AG08396 (cell line): ENCODE results near the gene GPR55.

ENCODE experiments used
- DNase-seq: peaks from one replicate; pipeline ENCODE4 v3.0.0; 2012; ENCODE audit warnings: low spot score, mixed read lengths

Gene GPR55

DNA sequence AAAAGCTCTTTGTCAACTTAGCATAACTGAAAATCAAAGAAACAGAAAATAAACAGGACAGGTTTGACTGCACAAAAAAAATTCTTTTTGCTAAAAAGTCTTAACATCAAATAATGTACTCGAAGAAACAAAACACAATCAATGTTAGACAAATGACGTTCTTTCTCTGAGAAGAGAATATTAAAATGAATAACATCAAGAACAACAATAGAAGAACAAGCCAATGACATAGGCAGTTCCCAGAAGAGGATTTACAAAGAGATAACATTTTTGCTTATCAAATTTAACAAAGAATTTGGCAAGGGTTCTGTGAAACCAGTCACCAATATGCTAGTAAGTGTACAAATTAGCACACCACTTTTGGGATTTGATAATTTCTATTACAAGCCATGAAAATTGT, 5.8 kb downstream of the GPR55 start:
- no peak for DNase-seq

DNA sequence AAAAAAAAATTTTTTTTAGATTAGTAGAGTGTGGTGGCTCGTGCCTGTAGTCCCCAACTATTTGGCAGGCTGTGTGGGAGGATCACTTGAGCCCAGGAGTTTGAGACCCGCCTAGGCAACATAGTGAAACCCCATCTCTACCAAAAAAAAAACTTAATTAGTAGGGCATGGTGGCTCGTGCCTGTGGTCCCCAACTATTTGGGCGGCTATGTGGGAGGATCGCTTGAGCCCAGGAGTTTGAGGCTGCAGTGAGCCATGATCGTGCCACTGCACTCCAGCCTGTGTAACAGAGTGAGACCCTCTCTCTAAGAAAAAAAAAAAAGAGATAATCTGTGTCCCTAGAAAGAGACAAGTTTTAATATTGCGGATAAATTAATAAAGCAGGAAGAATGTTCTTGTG, 8.8 kb downstream of the GPR55 start:
- DNase-seq, result no peak

DNA sequence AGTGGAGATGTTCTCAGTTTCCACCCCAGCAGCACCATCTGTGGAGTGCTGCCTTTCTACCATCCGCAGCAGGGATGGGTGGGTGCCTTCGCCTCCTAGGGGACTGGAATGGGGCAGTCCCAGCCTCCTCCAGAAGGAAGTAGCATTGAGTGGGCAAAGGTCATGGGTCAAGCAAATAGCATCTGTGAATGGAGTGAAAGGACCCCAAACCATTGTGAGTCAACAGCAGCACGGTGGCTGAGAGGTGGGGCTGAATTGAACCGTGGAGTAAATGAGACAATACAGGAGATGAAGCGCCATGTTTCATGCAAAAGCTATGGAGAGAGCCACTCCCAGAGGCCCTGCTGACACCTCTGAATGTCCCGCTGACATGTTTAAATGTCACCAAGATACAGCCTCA, 9.7 kb downstream of the GPR55 start:
- no peak for DNase-seq

DNA sequence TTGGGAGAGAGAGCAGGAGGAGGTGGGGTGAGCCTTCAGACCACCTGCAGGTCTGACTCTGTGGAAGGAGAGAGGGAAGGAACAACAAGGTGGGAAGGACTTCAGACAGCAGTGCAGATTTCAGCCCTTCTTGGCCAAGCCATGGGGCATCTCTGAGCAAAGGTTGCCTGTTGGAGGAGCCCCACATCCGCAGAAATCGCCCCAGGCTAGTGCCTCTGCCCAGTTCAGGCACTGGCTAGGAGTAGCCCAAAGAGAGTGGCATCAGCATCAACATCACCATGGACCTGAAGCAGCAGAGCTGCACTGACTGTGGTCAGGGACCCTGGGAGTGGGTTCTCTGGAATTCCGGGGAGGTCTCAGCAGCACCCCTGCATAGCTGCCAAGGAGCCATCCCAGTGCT, 10.2 kb downstream of the GPR55 start:
- DNase-seq, result no peak

DNA sequence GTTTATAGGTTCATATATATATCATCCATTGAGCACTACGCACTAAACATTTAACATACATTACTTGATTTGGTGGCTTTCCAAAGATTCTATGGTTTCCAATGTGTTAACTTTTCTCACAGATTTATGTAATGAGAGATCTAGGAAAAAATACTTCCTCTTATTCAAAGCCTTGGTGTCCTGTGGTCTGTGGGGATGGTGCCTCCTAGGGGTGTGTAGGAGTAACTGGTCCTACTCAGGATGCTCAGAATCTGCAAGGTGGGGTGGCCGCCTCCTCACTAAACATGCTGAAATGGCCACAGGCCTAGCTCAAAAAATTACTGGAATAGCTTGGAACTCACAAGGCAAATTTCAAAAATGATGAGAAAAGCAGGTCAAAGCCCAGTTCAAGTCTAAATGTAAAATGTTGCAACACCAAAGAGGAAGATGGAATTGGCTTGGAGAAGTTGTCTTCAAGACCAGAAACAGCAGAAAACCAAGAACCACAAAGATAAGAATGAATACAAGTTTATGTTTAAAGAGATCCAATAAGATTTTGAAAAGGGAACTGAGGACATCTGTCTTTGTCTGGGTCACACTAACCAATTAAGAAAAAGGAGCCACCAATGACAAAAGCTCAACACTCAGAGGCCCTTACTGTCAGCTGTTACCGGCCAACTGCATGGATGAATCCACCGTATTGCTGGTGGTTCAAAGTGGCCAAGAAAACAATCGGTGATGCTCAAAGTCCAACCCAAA, 11.5 kb downstream of the GPR55 start:
- no peak for DNase-seq

DNA sequence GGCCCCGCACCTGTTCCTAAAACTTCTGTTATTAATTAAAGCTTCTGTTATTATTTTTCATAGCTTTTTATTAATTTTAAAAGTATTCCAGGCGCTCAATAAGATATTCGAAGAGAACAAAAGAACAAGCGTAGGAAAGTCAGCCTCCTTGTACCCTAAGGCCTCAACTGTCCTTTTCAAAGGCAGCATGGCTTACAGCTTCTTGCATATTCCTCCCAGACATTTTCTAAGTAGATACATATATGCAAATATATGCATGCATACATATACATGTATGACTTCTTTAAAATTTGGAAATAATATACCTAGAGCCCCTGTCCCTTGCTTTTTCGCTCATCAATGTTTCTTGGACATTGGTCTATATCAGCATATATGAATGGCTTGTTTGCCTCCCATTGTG, 12.3 kb downstream of the GPR55 start:
- DNase-seq, result no peak

DNA sequence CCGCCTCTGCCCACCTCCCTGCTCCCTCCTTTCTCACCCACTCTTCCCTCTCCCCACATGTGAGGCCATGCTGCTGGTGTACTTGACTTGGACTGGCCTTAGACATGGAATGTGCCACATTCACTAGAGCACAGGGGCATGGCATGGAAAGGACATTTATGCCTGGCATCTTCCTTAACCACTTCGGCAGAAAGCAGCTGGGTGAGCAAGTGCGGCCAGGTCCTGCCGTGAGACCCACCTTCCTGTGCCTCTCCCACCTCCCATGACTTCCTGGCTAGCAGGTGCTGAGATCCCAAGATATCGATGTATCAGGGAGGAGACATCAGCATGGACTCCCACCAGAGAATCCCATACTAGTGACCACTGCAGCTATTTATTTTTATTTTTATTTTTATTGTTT, 13.0 kb downstream of the GPR55 start:
- DNase-seq, result no peak

DNA sequence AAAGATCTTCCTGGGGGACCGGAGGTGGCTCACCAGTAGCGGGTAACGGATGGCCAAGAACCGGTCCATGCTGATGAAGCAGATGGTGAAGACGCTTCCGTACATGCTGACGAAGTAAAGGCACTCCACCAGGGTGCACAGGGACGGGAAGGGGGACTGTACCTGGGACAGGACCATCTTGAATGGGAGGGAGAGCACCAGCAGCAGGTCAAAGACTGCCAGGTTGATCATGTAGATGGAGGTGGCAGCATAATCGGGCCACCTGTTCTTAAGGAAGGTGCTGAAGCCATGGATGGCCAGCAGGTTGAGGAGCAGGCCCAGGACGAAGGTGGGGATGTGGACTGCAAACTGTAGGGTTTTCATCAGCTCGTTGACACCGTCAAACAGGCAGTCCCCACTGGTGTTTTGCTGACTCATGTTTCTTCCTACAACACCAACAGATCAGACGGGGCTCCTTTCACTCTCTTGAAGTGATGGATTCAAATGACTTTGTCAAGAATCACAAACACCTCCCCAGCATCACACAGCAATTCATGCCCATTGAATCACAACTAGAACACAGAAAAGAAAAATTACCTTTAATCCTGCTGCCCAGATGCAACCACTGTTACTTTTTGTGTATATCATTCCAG, 14.4 kb downstream of the GPR55 start:
- DNase-seq, result no peak

DNA sequence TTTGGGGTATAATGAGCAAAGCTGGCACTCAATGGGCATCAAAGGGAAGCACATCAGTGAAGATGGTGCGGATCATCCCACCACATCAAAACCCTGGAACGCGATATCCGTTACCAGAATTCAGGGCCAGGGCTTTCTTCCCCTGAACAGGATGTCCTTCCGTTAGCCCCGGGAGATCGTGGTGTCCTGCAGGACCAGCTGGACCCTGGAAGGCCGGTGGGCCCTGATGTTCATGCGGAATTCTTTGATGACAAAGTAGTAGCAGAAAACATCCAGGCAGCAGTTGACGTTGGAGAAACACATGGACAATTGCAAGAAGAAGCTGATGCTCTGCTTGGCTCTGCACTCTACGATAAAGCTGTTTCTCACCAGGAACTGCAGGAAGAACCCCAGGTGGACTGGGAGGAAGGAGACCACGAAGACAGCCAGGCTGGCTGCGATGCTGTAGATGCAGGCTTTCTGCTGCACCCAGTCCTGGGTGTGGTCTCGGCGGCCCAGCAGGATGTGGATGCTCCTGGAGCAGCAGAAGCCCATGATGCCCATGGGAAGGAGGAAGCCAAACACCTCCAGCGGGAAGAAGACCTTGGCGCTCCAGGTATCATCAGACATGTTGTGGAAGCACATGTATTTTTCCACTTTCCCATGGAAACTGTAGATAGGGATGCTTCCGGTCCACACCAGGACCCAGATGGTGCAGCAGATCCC, 15.0 kb downstream of the GPR55 start:
- no peak for DNase-seq

DNA sequence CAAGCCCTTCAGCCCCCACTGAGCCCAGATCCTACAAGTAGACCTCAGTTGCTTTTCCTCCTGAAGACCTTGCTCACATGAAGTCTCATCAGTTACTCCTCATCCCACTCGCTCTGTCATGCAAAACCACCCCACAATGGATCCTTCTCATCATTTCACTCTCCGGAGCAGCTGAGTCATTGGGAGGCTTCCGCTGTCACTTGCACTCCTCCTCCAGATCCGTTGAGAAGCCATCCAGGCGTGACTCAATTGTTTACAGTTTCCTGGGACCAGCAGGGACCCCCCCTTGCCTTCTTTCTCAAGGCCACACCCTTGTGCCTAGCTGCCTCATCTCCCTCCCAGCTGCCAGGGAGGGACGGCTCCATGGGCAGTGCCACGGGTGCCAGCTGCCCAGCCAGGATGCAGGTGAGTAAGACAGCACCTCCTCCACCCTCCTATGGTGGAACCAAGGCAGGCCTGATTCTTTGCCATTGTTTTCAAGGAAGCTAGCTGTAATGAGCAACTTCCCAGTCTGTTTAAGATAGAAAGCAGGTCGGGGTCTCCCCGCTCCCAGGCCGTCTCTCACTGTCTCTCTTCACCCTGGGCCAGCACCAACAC, 16.3 kb downstream of the GPR55 start:
- DNase-seq, result peak; percentile 84

DNA sequence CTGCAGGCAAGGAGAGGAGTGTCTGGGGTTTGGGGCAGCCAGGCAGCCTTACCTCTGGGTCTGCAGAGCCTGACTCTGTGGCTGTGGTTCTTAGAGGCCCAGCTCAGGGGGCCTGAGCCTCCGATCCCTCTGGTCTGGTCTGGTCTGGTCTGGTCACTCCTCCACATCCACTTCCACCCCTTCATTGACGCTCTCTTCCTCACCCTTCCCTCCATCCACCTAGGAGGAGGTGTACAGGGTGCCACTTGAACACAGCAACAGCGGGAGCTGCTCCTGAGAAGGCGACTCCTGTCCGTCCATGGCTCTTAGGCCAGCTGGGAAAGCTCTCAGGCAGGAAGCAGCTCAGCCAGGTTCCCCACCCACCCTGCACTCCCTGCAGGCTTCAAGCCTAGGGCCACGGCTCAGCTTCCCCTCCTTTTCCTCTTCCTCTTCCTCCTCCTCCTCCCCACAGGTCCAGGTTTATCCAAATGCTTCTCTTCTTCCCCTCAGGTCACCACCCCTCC, 16.9 kb downstream of the GPR55 start:
- no peak for DNase-seq

DNA sequence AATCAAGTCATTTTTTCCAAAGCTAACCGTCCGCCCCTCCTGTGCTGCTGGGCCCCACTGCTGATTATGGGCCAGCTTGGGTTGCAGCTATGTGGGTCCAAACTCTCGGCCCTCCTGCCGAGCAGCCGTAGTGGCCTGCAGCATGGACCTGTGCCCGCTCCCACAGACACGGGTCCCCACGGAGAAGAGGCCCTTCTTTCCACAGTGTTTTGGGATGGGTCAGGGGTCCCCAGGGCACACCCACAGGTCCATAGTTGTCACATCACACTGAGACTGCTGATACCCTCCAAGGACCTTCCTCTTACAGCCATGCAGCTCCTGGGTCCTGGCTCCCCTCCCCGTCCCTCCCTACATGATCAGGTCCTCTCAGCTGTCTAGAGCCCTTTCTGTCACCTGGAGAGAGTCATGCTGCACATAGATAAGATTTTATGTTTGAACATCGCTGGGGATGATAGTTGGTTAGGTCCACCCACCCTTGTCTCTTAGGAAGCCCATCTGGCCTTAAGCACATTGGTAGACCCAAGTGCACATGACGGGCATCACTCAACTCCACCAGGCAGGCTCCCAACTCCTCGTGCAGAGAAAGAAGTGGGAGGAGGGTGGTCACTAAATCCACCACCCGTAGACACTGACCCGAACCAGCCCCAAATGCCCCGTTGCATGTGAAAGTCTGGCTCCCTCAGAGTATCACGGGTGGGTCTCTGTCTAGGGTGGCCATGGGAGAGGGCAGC, 17.5 kb downstream of the GPR55 start:
- no peak for DNase-seq

DNA sequence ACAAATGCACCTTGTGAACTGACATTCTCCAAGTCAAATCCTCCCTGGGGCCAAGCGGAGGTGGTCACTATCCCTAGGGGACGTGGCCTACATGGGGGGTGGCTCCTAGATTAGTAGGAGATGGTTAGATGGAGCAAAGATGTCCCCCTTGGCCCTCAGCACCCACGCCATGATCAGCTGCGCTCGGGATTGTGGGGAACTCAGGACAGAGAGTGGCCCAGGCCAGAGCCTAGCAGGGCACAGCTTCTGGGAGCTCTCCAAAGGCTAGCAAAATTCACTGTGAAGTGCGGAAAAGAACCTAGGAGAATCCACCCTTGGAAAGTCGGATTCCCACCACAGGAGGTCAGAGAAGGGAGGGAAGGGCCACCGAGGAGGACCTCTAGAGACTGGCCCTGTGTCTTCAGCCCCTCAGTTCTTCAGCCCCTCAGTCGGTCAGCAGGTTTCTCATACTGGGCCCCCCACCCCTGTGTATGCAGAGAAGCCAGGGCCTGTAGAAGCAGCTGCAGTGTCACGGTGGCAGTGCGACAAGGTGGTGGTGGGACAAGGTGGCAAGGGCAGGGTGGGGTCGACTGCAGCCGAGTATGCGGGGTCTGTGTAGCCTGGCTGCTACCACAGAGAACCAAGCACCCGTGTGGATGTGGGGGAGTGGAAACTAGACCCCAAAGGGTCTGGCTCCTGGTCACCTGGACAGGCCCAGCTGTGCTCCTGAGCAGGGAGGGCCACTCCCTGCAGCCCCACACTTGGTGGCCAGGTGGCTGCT, 18.4 kb downstream of the GPR55 start:
- DNase-seq, result no peak

DNA sequence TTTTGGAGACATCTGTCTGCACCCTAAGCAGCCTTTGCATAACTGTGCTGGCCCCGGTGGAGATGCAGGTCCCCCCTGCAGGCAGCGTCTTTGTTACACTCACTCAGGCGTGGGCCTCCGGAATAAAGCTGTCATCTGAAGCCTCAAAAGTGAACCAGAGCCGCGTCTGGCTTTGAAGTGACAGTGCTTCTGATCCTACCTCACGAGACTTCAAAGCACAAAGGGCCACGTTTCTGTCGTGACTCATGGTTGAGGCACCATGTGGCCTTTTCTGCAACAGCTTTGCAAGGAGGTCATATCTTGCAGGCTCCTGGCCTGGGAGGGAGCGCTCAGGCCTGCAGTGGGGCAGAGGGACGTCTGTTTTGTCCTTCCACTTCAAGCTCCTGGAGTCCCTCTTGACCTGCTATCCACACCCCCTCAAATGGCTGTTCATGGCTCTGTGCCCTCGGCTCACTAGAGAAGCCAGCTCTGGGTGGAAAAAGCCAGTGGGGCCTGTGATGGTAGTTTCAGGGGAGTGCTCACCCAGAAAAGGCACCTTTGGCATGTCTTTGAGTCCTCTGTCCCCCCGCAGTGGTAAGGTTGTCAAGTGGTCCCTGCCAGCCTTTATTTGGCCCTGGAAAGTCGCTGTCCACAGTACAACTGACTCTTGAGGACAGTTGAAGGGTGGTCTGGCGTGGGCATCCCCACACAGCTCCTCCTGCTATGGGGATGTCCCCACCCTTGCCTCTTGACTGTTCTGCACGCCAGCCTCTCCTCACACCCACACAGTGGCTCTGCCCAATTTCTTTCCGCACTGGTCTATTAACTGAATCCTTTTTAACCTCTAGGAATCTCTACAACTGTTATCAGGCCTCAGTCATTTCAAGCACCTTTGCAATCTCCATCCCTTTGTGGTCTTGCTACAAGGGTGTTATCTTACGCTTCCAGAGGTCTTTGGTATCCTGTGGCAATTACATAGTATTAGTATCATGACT, 19.3 kb downstream of the GPR55 start:
- no peak for DNase-seq

DNA sequence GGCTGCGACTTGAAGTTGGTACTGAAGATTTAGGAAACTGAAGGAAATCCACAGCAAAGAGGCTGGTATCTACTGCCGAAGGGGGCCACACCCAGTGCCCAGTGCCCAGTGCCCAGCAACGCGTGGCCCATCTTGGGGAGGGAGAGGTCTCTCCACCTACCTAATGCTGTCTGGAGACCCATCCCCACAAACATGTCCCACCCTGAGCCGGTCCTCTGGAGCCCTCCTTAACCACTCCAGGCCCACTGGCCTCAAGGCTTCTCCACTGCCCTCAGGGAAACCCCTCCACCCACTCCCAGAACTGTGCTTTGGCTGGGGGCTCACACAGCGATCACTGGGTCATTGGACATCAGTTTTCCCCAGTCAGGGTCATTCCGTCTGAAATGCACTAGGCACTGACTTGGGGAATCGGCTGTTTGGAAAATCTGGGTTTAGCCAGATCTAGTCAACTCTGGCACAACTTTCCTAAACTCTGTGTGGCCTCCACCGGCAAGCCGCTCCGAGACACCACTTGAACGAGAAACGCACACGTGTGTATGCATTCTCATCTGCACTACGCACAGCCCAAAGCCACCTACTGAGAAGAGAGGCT, 20.1 kb downstream of the GPR55 start:
- DNase-seq, result no peak

DNA sequence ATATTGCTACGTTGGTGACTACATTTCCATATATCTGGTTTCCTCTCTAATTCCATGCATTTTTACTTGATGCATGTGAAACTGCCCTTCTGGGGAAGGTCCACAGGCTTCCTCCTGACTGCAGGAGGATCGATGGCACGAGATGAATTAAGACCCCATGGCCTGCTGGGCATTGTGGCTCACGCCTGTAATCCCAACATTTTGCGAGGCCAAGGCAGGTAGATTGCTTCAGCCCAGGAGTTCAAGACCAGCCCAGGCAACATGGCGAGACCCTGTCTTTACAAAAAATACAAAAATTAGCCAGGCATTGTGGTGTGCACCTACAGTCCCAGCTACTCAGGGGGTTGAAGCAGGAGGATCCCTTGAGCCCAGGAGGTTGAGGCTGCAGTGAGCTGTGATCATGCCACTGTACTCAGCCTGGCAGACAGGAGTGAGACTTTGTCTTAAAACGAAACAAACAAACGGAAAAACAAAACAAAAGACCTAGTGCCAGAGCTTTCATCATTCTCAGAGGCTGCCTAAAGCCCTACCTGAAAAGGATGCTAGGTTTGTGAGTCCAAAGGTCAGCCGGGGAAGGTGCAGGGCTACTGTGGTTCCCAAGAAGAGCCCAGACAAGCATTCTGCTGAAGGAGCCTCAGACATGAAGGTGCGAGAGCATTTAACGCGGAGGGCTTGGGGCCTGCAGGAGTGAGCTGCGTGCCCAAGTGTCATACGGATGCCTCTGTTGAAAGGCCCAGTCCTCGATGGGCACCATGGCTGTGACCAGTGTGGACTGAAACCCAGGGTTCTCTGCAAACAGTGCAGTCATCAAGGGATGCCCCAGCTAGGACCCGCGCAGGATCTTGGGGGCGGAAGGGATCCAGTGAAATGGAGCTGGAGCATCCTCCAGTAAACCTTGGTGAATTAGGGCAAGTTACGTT, 21.6 kb downstream of the GPR55 start:
- DNase-seq, result no peak

DNA sequence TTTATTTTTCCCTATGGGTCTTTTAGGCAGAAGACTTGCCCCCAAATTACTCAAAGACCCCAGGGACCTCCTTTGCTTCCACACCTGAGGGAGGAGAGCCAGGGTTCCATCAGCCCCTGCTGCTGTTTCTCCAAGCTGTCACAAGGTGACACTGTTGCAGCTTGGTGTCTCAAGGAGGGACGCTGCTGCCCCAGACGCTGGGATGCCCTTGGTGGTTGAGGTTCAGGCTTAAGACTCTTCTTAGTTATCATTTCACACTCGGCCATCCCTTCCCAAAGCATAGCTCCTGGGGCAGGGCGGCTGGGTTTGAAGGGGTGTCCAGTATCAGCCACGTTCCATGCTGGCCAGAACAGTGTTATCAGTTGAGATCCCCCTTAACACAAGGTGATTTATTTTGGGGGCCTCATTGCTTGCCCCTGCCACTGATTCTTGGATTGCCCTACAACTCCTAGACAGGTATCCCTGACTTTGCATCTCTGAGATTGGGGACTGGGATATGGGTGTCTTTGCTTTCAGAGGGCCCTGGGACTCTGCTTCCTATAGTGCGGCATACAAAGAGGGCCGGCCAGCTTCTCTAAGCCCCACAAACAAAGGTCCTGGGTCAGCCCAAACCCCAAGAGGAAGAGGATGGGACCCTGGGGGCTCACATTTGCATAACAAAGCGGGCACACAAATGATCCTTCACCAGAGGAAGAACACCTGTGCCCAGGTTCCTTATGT, 22.7 kb downstream of the GPR55 start:
- peak; percentile 80 for DNase-seq

DNA sequence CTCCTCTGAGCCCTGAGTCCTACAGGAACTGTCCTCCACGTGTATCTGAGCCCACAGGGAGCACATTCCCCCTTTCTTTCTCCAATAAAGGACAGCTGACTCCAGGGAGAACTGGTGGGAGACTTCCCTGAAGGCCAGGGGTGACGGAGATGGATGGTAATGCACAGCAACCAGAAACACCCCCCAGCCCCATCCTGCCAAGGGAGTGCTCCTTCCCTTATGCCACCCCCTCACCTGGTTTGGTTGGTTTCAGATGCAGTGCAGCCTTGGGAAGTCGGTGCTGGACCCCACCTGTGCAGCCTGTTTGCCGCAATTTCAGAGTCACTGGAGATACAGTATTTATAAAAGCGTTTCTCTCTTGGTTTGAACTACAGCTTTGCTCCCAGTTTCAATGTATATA, 24.0 kb downstream of the GPR55 start:
- DNase-seq, result no peak
